OCI-LY1 (cell line): Measurements from ENCODE around the gene PIGB.

ENCODE experiments used
- CTCF ChIP-seq: fragments of 200-600 bp; sonication (generic), shearing (Covaris generic); IDR thresholded peaks from 2 replicates; pipeline ENCODE4 v1.5.1; 2017; ENCODE audit warnings: mild to moderate bottlenecking, antibody characterized with exemption, low read length, moderate library complexity, mixed read lengths
- EZH2 ChIP-seq: fragments of 200-600 bp; sonication (generic), shearing (Covaris generic); IDR thresholded peaks from 2 replicates; pipeline ENCODE4 v1.8.0; 2017; ENCODE audit warnings: borderline replicate concordance, mixed run types, mild to moderate bottlenecking, antibody characterized with exemption, low read length, moderate library complexity, mixed read lengths

DNA sequence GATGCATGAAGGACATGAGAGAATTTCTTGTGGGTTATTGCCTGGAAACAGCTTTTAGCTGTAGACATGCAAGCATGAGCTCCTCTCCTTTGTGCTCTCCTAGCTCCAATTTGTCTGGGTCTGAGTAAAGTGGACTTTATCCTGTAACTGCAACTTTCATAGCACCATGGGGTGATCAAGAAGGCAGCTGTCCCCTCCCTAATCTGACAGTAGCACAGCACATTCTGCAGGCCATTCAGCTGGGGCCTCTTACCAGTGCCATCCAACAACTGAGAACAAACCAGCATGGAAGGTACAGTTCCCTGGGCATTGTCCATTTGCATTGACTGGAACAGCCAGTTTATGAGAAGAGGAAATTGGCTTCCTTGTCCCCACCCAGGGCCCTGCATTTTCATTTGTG is 21.7 kb upstream of the PIGB start:
- no peak for TF ChIP-seq CTCF
- TF ChIP-seq EZH2: no peak
